CD4-positive, alpha-beta T cell treated with Interleukin-4 for 1 hour (primary cell): ENCODE results near the gene FBLN2.

Source experiments
- DNase-seq, 2 donors: peaks; one replicate each; pipeline ENCODE4 v3.0.0-alpha.2; 2020 to 2022

The FBLN2 gene

DNA sequence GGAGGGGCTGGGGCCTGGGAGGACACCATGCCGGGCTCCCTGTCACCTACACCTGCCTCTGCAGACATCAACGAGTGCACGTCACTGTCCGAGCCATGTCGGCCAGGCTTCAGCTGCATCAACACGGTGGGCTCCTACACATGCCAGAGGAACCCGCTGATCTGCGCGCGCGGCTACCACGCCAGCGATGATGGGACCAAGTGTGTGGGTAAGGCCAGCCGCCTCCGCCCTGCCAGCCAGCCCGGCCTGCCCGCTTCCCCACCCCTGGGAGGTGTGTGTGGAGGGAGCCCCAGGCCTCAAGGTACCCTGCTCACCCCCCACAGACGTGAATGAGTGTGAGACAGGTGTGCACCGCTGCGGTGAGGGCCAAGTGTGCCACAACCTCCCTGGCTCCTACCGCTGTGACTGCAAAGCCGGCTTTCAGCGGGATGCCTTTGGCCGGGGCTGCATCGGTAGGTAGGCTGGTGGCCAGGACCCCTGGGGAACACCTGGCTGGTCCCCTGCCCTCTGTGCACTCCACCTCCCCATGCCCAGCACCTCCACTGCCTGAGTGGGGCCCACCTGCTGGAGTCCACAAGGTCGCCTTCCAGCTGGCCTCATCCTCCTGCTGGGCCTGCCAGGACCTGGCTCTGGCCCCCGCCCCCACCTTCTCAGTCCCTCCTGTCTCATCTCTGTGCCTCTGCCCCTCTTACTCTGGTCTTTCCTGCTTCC, 80.1 kb downstream of the FBLN2 start:
- no peak for DNase-seq

DNA sequence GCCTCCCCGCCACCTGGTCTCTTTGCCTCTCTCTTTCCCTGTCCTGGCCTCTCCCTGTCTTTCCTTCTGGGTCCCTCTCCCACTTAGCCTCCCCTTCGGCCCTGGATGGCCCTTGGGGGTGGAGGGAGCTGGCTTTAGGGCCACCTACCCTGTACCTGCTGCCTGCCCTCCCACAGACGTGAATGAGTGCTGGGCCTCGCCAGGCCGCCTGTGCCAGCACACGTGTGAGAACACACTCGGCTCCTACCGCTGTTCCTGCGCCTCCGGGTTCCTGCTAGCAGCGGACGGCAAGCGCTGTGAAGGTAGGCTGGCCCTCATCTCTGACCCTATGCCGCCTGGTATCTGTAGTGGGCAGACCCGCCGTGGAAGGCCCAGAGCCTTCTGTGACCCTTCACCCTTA, 80.7 kb downstream of the FBLN2 start:
- no peak for DNase-seq

GRCh38 chr3:13631256-13631655, 82.3 kb downstream of the FBLN2 start:
- DNase-seq = no peak

GRCh38 chr3:13633176-13633575, 84.3 kb downstream of the FBLN2 start:
- DNase-seq = no peak

GRCh38 chr3:13634151-13634550, 85.2 kb downstream of the FBLN2 start:
- DNase-seq = no peak

GRCh38 chr3:13634615-13635014, 85.7 kb downstream of the FBLN2 start:
- DNase-seq = no peak

- no peak for DNase-seq
Measured at GRCh38 chr3:13636186-13636585, 87.3 kb downstream of the FBLN2 start.

DNA sequence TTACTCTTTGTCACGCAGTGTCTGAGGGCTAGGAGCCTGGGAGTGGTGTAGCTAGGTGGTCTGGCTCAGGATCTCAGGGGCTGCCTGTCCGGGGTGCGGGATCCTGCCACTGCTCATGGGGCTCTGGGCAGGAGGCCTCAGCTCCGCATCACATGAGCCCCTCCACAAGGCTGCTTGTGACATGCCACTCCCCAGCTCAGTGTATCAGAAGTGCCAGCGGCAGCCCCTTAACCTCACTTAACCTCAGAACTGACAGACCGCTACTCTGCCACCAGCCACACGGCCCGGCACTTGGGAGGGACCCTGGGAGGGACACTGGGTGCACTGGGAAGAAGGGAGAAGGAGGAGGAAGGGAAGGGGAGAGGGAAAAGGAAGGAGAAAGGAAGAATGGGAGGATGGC, 87.9 kb downstream of the FBLN2 start:
- no peak for DNase-seq

DNA sequence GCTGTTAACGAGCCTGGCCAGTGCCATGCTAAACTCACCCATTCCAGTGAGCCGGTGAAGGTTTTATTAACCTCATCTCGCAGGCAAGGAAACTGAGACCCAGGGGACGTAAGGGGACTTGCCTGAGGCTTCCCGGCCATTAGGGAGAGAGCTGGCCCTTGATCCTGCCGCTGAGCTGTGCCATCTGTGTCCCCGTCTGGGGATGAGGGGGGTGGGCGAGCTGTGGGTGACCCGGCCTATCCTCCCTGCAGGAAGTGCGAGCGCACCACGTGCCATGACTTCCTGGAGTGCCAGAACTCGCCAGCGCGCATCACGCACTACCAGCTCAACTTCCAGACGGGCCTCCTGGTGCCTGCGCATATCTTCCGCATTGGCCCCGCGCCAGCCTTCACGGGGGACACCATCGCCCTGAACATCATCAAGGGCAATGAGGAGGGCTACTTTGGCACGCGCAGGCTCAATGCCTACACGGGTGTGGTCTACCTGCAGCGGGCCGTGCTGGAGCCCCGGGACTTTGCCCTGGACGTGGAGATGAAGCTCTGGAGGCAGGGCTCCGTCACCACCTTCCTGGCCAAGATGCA, 88.5 kb downstream of the FBLN2 start:
- no peak for DNase-seq

DNA sequence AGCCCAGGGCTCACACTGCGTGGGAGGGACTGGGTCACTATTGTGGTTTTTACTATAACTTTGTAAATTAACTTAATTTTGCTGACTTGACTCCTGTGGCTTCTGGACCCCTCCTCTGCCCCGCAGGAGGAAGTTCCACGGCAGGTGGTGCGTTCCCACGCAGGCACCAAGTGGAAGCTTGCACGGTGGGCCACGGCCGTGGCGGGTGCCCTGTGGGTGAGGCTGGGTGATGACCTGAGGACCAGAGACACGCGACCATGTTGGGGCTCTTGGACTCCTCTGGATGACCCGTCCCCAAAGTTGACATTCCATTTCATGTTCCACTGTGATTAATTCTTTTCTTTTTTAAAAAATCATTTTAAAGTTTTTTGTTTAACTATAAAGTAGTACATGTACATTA, 89.0 kb downstream of the FBLN2 start:
- no peak for DNase-seq

- DNase-seq = no peak
Measured at GRCh38 chr3:13638927-13639326, 90.0 kb downstream of the FBLN2 start.

DNA sequence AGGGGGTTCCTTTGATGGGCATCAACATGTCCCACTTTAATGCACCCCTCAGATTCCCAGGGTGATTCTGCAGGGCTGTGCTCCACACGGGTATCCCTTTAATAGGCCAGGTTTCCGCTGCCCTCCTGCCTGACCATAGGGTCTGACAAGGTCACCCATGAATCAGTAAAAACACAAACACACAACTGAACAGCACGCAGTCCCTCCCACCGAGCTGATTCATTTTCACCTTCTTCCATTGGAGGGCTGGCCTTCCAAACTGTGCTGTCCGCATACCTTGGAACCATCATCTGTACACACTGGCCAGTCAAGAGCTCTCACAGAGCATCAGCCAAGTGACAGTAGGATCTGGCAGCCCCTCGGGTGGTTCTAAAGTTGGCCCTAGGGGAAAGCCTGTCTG, 93.7 kb downstream of the FBLN2 start:
- DNase-seq = no peak

DNA sequence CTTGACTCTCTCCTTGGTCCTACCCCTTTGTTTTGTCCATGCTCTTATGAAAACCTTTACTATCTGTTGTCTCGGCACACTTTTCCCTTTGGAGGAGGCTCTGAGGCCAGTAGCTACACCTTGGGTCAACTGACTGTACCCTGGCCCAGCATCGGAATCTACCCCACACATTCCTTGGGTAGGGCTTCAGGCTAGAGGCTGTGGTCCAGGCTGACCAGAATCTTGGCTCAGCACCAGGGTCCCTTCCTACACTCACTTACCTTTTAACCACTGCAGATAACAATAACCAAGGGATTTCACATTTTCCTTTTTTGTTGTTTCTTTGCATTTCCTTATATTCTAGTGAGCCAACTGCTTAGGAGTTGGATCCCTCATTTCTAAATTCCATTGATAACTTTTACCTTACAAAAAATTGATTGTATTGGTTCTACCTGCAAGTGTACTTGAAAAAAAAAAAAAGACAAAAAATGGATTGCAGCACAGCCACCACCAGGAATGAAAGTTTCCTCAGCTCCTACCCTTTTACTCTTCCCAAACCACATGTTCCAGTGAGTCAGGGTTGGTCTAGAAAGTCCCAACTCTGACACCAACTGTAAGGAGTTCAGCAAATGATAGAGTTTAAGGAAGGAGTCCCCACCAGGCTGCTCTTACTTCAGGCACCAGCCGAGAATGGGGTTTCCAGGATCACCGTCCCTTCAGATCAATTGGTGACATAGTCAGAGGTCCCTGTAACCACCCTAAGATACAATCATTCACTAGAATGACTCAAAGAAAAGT, 95.6 kb downstream of the FBLN2 start:
- DNase-seq = no peak

DNA sequence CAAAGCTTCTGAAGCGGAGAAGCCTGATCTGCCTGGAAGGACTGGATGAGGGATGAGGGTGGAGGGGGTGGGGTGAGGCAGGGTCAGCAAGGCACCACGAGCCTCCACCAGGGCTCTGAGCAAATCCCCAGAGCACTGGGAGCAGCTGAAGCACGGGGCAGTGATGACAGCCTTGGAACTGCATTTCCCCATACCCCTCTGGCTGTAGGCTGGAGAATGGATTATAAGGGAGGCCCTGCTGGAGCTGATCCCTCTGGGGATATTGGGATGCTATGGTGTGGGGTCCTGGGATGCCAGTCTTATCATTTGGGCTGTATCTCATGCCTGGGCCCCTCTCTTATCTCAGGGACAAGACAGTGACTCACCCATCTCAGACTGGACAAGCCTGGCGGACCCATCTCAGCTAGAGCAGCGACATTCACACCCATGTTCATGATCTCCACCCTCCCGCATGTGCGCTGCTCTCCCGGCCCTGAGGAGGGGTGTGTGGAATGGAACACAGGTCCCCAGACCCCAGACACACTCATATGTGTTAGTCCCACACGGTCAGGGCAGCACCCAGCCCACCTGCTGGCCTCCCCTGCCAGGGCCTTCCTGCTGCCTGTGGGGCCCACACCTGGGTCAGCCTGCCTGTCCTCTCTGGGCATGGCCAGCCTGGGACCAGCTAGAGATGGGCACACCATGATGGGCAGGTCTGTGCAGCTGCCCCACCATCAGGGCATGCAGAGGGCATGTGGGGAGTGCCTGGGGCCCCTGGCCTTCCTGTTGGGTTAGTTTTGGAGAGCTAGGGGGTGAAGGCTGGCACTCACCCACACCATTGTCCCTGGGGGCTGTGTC, 97.1 kb downstream of the FBLN2 start:
- no peak for DNase-seq

DNA sequence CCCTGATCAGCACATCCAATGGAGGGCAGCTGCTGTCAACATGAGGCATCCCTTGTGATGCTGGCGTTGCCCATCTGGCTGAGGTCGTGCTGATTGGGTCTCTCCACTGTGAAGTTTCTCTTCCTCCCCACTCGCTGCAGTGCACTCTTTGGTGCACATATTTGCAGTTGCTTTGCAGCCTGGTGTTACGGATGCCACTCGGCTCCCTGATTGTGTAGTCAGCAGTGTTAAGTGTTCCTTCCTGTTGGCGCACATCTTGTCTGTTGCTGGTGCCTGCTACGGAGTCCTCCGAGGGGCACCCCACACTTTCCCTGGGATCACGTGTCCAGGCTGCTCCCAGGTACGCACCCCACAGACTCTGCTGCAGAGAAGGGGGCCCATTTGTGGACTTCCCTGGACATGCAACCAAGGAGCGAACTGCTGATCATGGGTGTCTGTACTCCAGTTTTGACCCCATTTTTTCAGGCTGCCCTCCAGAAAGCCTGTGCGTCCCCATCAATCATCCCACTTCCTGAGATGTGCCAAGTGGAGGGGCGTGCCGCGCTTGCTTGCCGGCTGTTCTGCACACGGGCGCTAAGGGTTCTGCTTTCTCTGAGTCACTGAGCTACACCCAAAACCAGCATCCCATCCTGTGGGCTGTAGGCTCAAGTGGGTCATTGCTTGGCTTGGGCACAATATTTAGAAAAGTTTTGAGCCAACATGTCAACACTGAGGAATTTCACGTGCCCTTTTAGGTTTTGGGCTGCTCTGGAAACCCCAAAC, 98.6 kb downstream of the FBLN2 start:
- no peak for DNase-seq

- DNase-seq = peak; percentile 71 to 75
Measured at GRCh38 chr3:13648060-13649001, 99.4 kb downstream of the FBLN2 start.

- peak; percentile 77 to 80 for DNase-seq
Measured at GRCh38 chr3:13650210-13651056, 101.5 kb downstream of the FBLN2 start.

GRCh38 chr3:13651057-13651400, 102.1 kb downstream of the FBLN2 start:
- DNase-seq = no peak

GRCh38 chr3:13651775-13652428, 103.0 kb downstream of the FBLN2 start:
- no peak for DNase-seq

DNA sequence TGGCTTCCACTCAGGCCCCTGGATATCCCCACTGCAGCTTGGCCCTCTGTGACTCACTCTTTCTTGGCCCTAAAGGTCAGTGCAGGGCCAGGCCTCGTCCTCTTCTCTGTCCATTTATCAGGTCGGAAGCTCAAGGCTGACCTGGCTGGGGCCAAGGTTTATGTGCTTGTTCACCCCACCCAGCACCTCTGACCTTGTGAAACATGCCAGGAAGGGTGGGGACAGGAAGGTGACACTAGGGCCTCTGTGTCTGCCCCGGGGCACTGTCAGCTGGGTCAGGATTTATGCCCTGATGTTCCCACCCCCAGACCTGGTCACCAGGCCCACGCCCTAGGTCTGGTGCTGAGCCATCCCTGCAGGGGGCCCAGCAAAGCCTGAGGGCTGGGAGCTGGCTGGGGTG, 103.8 kb downstream of the FBLN2 start:
- no peak for DNase-seq
